ENCODE data around the gene PATJ. TPM values are rescaled to one million over a fixed set of nuclear protein-coding genes. Genes with fewer than 3 reads are reported as not detected.

The PATJ gene
- 3.2 and 3.9 TPM in 2 replicates for total RNA-seq

GRCh38 chr1:61741711-61742619 lies at the start of gene PATJ:
Gene PATJ (plus strand): TSS chr1:61742480. CDS start chr1:61762893, 20,413 bp downstream.

GRCh38 chr1:61724813-61725694 lies 17.2 kb upstream of the PATJ start, which contains the start of gene TM2D1:
Gene TM2D1 (minus strand): TSS chr1:61725141. CDS start chr1:61725120, 21 bp downstream.

DNA sequence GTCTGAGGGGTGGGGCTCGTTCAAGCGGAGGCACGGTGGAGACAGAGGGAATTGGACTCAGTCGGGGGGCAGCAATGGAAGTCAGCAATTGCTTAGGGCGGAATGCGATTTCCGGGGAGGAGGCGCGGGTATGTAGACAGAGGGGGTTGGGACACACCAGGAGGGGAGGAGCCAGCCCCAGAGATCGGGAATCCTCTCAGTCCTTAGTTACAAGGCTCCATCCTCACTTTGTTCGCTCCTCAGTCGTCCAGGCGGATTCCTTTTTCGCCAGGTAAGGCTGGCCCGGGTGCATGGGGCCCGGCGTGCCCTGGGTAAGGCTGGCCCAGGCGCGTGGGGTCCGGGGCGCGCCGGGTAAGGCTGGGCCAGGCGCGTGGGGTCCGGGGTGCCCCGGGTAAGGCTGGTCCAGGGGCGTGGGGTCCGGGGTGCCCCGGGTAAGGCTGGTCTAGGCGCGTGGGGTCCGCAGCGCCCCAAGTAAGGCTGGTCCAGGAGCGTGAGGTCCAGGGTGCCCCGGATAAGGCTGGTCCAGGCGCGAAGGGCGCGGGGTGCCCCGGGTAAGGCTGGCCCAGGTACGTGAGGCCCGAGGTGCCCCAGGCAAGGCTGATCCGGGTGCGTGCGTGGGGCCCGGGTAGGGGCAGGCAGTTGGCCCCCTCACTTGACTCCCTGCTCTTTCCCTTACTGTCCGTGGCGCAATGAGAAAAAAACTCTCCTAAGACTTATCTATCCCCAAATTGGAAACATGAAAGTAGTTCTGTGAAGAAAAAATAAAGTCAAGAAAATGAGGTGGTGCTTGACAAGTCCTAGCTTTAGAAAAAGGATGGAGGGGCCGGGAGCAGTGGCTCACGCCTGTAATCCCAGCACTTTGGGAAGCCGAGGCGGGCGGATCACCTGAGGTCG lies 452.6 kb downstream of the PATJ start, which contains the start of gene L1TD1:
TSS of gene L1TD1 (plus strand) at position 199 of the 894 bp plus-strand sequence. CDS start 11,780 bp downstream, outside the sequence.

Small RNA genes within 50 kb of the gene (small RNA-seq; reads per million reads assigned to genes)
- gene LAMTOR5P1 (not detected), gene MIR3116-1 (not detected), gene RN7SL180P (not detected), gene RNU6-1177P (not detected), gene RNU6-414P (not detected)

Other genes with a start within 250 kb of the PATJ start
- gene TM2D1, start 17.3 kb upstream of the PATJ start, total RNA-seq: 36.8 and 37.2 TPM in 2 replicates

All from vein endothelial cell (primary cell).